ENCODE measurements around the gene KIAA0753. TPM values are rescaled to one million over a fixed set of nuclear protein-coding genes. Genes with fewer than 3 reads are reported as not detected.

Gene KIAA0753
- total and polyA plus RNA-seq, 2 of the 8 experiments (the other 6 are each of a cell fraction or from before 2014, with no cell fraction given): 5.0 to 27.1 TPM

DNA sequence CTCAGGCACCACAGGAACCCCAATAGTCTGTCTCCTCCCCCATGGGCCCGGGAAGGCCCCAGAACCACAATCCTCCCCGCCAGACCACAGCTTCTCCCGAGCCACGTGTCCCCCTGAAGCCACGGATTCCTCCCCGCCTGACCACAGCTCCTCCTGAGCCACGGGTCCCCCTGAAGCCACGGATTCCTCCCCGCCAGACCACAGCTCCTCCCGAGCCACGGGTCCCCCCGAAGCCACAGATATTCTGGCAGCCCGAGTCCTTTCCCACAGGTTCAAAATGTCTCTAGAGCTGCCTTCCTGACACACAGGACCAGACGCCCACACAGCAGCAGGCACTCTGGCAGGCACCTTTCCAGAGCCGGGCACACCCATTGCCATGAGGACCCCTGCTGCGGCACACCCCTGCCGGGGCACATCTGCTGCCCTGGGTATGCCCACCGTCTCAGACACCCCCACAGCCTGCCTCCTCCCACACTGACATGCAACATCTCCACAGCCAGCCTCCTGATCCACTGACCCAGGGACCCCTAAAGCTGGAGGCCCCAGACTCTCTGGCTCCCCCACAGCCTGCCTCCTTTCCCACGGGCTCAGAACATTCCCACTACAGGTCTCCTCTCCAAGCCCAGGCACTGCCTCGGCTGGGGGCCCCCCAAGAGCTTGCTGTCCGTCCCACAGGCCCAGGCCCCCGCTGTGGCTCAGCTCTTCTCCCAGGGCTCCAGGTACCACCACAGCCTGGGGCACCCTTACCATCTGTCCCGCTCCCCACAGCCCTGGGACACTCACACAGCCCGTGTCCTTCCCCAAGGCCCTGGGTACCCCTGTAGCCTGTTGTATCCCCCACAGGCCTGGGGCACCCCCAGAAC, 2.2 kb downstream of the KIAA0753 start (continued):
- TF ChIP-seq, protein P1, sequence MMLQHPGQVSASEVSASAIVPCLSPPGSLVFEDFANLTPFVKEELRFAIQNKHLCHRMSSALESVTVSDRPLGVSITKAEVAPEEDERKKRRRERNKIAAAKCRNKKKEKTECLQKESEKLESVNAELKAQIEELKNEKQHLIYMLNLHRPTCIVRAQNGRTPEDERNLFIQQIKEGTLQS (IDR thresholded peaks at IDR 0.05; ENCODE audit: insufficient read depth, low read depth, low read length): no peak
- TF ChIP-seq CREB1 (IDR thresholded peaks at IDR 0.05): no peak
- no peak for TF ChIP-seq TCF12 (IDR thresholded peaks at IDR 0.05; ENCODE audit: low read depth, low read length)
- TF ChIP-seq SUZ12 (IDR thresholded peaks at IDR 0.05; ENCODE audit: low read length): no peak
- no peak for TF ChIP-seq PHF8 (conservative IDR thresholded peaks at IDR 0.05; ENCODE audit: low read depth, low read length)
- no peak for TF ChIP-seq GABPA (IDR thresholded peaks at IDR 0.05; ENCODE audit: borderline replicate concordance, insufficient read depth, low read length)
- no peak for TF ChIP-seq CHD1 (IDR thresholded peaks at IDR 0.05; ENCODE audit: low read depth, low read length)
- TF ChIP-seq EZH2 (IDR thresholded peaks at IDR 0.05; ENCODE audit: low read depth, low read length, severe bottlenecking): no peak
- TF ChIP-seq POLR2AphosphoS5 (IDR thresholded peaks at IDR 0.05; ENCODE audit: low read depth, low read length): no peak
- no peak for TF ChIP-seq RBBP5 (IDR thresholded peaks at IDR 0.05; ENCODE audit: borderline replicate concordance, low read depth, low read length)
- TF ChIP-seq SP4 (IDR thresholded peaks at IDR 0.05; ENCODE audit: low read length): no peak
